Measurements from ENCODE around the gene HIF1AN. TPM values are rescaled to one million over a fixed set of nuclear protein-coding genes. Genes with fewer than 3 reads are reported as not detected.

Gene HIF1AN
- total and polyA plus RNA-seq, 2 of the 8 experiments (the other 6 are each of a cell fraction or from before 2014, with no cell fraction given) = 10.9 to 62.8 TPM

DNA sequence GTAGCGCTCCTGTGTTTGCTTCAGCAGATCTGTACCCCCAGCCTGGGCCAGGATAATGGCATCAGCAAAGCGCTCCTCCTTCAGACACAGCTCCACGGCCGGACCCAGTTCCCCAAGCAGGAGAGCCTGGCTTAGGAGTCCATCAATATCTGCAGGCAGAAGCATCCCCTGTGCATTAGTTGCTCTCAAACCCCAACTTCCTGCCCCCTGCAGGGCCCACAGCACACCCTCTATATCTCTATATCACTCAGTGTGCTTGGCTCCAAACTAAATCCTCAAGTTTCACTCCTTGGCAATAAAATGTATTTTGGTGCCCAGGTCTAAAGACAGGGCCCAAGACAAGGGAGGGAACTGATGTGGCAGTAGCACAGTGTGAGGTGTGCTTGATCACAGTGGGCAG lies 37.7 kb upstream of the HIF1AN start (continued):
- no peak for TF ChIP-seq GABPA (IDR thresholded peaks at IDR 0.05; ENCODE audit: borderline replicate concordance, insufficient read depth, low read length)

Data from H1 (cell line).